OCI-LY7 (cell line): ENCODE measurements around the gene SCG5. TPM values are rescaled to one million over a fixed set of nuclear protein-coding genes. Genes with fewer than 3 reads are reported as not detected.

Experiments used
- BruUV-seq: library from RNA; stranded (reverse); fragments of 400-500 nt; replicated peaks from 2 replicates; lab custom pipeline; 2021; lab: Mats Ljungman, UMichigan
- CTCF ChIA-PET: fragments of 300-600 bp; sonication (Branson Sonifier 250); formaldehyde crosslinking; loops from one replicate; lab custom pipeline; 2022; ENCODE audit warnings: antibody characterized with exemption; ENCODE audit not compliant: unreplicated experiment; lab: Charles Lee
- POLR2A ChIA-PET: fragments of 300-600 bp; sonication (Branson Sonifier 250); formaldehyde crosslinking; loops from one replicate; lab custom pipeline; 2022; ENCODE audit warnings: antibody characterized with exemption; lab: Charles Lee
- DNase-seq: peaks from one replicate; pipeline ENCODE4 v3.0.0-alpha.2; 2015; ENCODE audit warnings: low spot score
- H2AFZ ChIP-seq: fragments of 200-600 bp; sonication (generic), shearing (Covaris generic); 2 replicates; pipeline ENCODE4 v1.6.1; 2014; ENCODE audit warnings: mild to moderate bottlenecking, antibody characterized with exemption, low read length, moderate library complexity
- H3K27ac ChIP-seq: fragments of 200-600 bp; sonication (generic); 2 replicates; pipeline ENCODE4 v1.5.1; 2014; ENCODE audit warnings: mixed run types, low read depth, mild to moderate bottlenecking, moderate library complexity, low read length, inconsistent platforms; ENCODE audit not compliant: poor library complexity, severe bottlenecking
- H3K36me3 ChIP-seq: fragments of 200-600 bp; sonication (generic); 2 replicates; pipeline ENCODE4 v1.6.1; 2014; ENCODE audit warnings: mild to moderate bottlenecking, antibody characterized with exemption, low read length, moderate library complexity, mixed read lengths; ENCODE audit not compliant: insufficient read depth
- H3K4me1 ChIP-seq: fragments of 200-600 bp; sonication (generic); 2 replicates; pipeline ENCODE4 v1.5.1; 2014; ENCODE audit warnings: mild to moderate bottlenecking, low read length; ENCODE audit not compliant: insufficient read depth, poor library complexity, severe bottlenecking
- H3K4me2 ChIP-seq: fragments of 200-600 bp; sonication (generic); 2 replicates; pipeline ENCODE4 v1.6.1; 2014; ENCODE audit warnings: mild to moderate bottlenecking, low read length
- H3K4me3 ChIP-seq: fragments of 200-600 bp; sonication (generic); 2 replicates; pipeline ENCODE4 v1.5.1; 2014; ENCODE audit warnings: mild to moderate bottlenecking, low read depth, low read length; ENCODE audit not compliant: poor library complexity, severe bottlenecking
- H3K79me2 ChIP-seq: fragments of 200-600 bp; sonication (generic); 2 replicates; pipeline ENCODE4 v1.6.1; 2016; ENCODE audit warnings: low read depth, mild to moderate bottlenecking, low read length, moderate library complexity, mixed read lengths; ENCODE audit not compliant: insufficient read depth
- H3K9me2 ChIP-seq: fragments of 200-600 bp; sonication (generic); 2 replicates; pipeline ENCODE4 v1.6.1; 2016; ENCODE audit warnings: mild to moderate bottlenecking, low read length, mixed read lengths; ENCODE audit not compliant: insufficient read depth
- H3K9me3 ChIP-seq: fragments of 200-600 bp; sonication (generic); 2 replicates; pipeline ENCODE4 v1.6.1; 2014; ENCODE audit warnings: mild to moderate bottlenecking, mixed run types, low read length, mixed read lengths
- H4K20me1 ChIP-seq: fragments of 200-600 bp; sonication (generic); 2 replicates; pipeline ENCODE4 v1.6.1; 2014; ENCODE audit warnings: mild to moderate bottlenecking, antibody characterized with exemption, low read length, moderate library complexity, mixed read lengths; ENCODE audit not compliant: insufficient read depth
- EZH2phosphoT487 ChIP-seq: fragments of 200-600 bp; sonication (generic); IDR thresholded peaks from 2 replicates; pipeline ENCODE4 v1.6.1; 2018; ENCODE audit warnings: low read depth, borderline replicate concordance, mild to moderate bottlenecking, mixed run types, antibody characterized with exemption, low read length, moderate library complexity, mixed read lengths
- intact Hi-C: fragments of 100-400 bp; cut with micrococcal nuclease; formaldehyde crosslinking; loops from one replicate; pipeline ENCODE4 v1.10.0; 2022; ENCODE audit not compliant: unreplicated experiment
- total RNA-seq, 2 experiments: library from RNA; depleted of rRNA in 1 of 2; stranded (reverse); fragments of >200 nt in 1 of 2; shearing (Covaris generic) in 1 of 2; gene quantifications; 2 replicates each; pipeline ENCODE4 v1.2.3, GENCODE V29; 2014 to 2022
- TF ChIP-seq, protein P1 (sequence below): fragments of 200-600 bp; sonication (generic); conservative IDR thresholded peaks from 2 replicates; pipeline ENCODE4 v1.5.1; 2014; ENCODE audit warnings: mild to moderate bottlenecking, antibody characterized with exemption, low read length, moderate library complexity, mixed read lengths

SCG5 gene
- total RNA-seq, 2 experiments from 2014 or later = 1.5 to 4.7 TPM

DNA sequence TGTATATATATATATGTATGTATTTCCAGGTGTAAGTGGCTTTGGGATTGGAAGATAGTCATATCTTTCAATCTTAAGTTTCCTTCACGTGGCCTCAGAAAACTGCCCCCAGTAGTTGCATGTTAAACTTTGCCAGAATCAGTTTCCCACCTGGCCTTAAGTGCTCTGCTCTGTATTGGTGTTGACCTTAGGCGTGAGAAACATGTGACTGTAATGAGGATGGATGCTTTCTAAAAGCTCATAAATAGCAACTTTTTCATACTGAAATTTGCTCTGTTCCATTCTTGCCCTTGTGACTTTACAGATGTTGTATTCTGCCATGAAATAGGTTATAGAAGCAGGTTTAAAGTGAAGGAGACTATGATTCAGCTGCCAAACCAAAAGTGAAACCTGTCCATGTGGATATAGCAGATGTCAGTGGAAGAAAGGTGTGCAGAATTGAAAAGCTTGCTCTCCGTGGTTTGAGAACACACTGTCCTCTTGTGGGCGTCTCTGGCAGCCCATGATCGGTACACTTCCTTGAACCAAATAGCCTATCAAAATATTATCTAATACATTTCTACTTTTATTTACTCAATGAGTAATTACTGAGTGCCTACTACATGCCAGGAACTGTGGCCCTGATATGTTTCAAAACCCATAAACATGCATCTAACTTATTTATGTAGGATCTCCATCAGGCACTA, 15.8 kb downstream of the SCG5 start:
- no peak overlapping the region for H3K4me2 ChIP-seq
- CTCF ChIA-PET = no interaction called here
- no peaks in the 10 kb centered on the region for H3K9me2 ChIP-seq
- intact Hi-C loops = no loop called here
- no TSS peak for BruUV-seq
- no peak for TF ChIP-seq EZH2phosphoT487
- TF ChIP-seq, protein P1, sequence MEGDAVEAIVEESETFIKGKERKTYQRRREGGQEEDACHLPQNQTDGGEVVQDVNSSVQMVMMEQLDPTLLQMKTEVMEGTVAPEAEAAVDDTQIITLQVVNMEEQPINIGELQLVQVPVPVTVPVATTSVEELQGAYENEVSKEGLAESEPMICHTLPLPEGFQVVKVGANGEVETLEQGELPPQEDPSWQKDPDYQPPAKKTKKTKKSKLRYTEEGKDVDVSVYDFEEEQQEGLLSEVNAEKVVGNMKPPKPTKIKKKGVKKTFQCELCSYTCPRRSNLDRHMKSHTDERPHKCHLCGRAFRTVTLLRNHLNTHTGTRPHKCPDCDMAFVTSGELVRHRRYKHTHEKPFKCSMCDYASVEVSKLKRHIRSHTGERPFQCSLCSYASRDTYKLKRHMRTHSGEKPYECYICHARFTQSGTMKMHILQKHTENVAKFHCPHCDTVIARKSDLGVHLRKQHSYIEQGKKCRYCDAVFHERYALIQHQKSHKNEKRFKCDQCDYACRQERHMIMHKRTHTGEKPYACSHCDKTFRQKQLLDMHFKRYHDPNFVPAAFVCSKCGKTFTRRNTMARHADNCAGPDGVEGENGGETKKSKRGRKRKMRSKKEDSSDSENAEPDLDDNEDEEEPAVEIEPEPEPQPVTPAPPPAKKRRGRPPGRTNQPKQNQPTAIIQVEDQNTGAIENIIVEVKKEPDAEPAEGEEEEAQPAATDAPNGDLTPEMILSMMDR = 0 out of 2 replicates have a peak, but pooled peaks have one; percentile 25
- POLR2A ChIA-PET = interaction anchor here (1.3 kb wide), 1 partner anchor 11 kb away, joined by 3 read pairs; no protein-coding TSS in a partner anchor
- no peak for DNase-seq
- no peak overlapping the region for H3K27ac ChIP-seq
- no peaks in the 10 kb centered on the region for H3K9me3 ChIP-seq
- H3K79me2 ChIP-seq = no peaks in the 10 kb centered on the region
- H3K4me1 ChIP-seq = no peaks in the 10 kb centered on the region
- no peaks in the 10 kb centered on the region for H4K20me1 ChIP-seq
- H3K4me3 ChIP-seq = no peak overlapping the region
- H2AFZ ChIP-seq = no peak overlapping the region
- peaks cover 77% of the 10 kb centered on the region for H3K36me3 ChIP-seq

DNA sequence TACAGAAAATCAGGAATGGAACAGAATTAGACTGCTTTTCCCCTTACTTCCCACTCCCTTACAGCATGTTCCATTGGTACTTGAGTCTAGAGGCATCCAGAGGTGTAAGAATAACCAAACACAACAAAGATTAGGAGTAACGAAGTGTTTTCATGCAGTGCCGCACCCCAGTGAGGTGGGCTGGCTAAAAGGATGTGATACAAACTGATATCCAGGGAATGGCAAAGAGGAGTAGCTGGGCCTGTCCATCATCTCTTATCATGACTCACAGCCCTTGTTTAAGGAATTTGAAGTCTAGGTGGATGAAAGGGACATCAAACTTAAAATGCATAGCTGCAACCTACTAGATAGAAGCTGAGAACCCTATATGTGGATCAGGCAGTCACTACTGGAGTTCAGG, 16.4 kb downstream of the SCG5 start:
- Histone ChIP-seq H3K4me1 (no peaks in the 10 kb centered on the region), H3K27ac (no peak overlapping the region), H3K4me2 (no peak overlapping the region), H3K79me2 (no peaks in the 10 kb centered on the region), H3K9me2 (no peaks in the 10 kb centered on the region), H2AFZ (no peak overlapping the region), H3K4me3 (no peak overlapping the region), H4K20me1 (no peaks in the 10 kb centered on the region), H3K9me3 (no peaks in the 10 kb centered on the region), H3K36me3 (peaks cover 76% of the 10 kb centered on the region)
- TF ChIP-seq EZH2phosphoT487 = no peak
- TF ChIP-seq, protein P1 = no peak
- POLR2A ChIA-PET = no interaction called here
- DNase-seq = no peak
- CTCF ChIA-PET = no interaction called here
- BruUV-seq = no TSS peak
- intact Hi-C loops = no loop called here
